ENCODE measurements around the gene RP9.
A peak's percentile ranks its signal among the peaks of the same experiment; 100 is the strongest.

RP9 gene

GRCh38 chr7:33055158-33055557 is 54.0 kb downstream of the RP9 start:
- no peak for TF ChIP-seq CTCF (IDR thresholded peaks at IDR 0.05)

GRCh38 chr7:33054261-33054964 is 54.8 kb downstream of the RP9 start:
- Histone ChIP-seq H2AFZ (no peak overlapping the region), H3K4me2 (ENCODE audit: low read length) (no peak overlapping the region), H3K36me3 (ENCODE audit: control insufficient read depth, insufficient read depth, low read length) (no peaks in the 10 kb centered on the region), H3K4me3 (ENCODE audit: low read depth, low read length) (no peak overlapping the region), H3K9me3 (ENCODE audit: control insufficient read depth, low read length) (no peaks in the 10 kb centered on the region), H3K4me1 (peaks cover 6% of the 10 kb centered on the region), H3K79me2 (peaks cover 49% of the 10 kb centered on the region), H3K27ac (no peak overlapping the region), H3K9ac (no peak overlapping the region), H3K27me3 (ENCODE audit: control insufficient read depth, insufficient read depth, low read length) (no peaks in the 10 kb centered on the region)
- TF ChIP-seq CTCF (IDR thresholded peaks at IDR 0.05): no peak

More at GRCh38 chr7:33055158-33055557, 54.0 kb downstream of the RP9 start:
- peaks cover 56% of the 10 kb centered on the region for H3K79me2 ChIP-seq
- H3K36me3 ChIP-seq (ENCODE audit: control insufficient read depth, insufficient read depth, low read length): no peaks in the 10 kb centered on the region
- H3K4me3 ChIP-seq (ENCODE audit: low read depth, low read length): no peak overlapping the region
- H3K4me1 ChIP-seq: peaks cover 6% of the 10 kb centered on the region
- H3K9me3 ChIP-seq (ENCODE audit: control insufficient read depth, low read length): no peaks in the 10 kb centered on the region
- H2AFZ ChIP-seq: no peak overlapping the region
- H3K4me2 ChIP-seq (ENCODE audit: low read length): no peak overlapping the region
- no peak overlapping the region for H3K9ac ChIP-seq
- no peaks in the 10 kb centered on the region for H3K27me3 ChIP-seq (ENCODE audit: control insufficient read depth, insufficient read depth, low read length)
- H3K27ac ChIP-seq: no peak overlapping the region

GRCh38 chr7:33053721-33054120 is 55.5 kb downstream of the RP9 start:
- H3K4me3 ChIP-seq (ENCODE audit: low read depth, low read length): no peak overlapping the region
- no peak overlapping the region for H3K27ac ChIP-seq

GRCh38 chr7:33050535-33051318 is 58.5 kb downstream of the RP9 start:
- Histone ChIP-seq H3K9me3 (ENCODE audit: control insufficient read depth, low read length) (no peaks in the 10 kb centered on the region), H3K79me2 (peaks cover 30% of the 10 kb centered on the region), H3K27me3 (ENCODE audit: control insufficient read depth, insufficient read depth, low read length) (no peaks in the 10 kb centered on the region), H3K4me1 (peaks cover 6% of the 10 kb centered on the region), H3K9ac (no peak overlapping the region), H2AFZ (no peak overlapping the region), H3K4me2 (ENCODE audit: low read length) (peak overlapping the region; percentile 1), H3K4me3 (ENCODE audit: low read depth, low read length) (no peak overlapping the region), H3K36me3 (ENCODE audit: control insufficient read depth, insufficient read depth, low read length) (no peaks in the 10 kb centered on the region), H3K27ac (no peak overlapping the region)
- peak; percentile 45 for TF ChIP-seq CTCF (IDR thresholded peaks at IDR 0.05)

More at GRCh38 chr7:33053721-33054120, 55.5 kb downstream of the RP9 start:
- Histone ChIP-seq H3K9ac (no peak overlapping the region), H3K4me1 (peaks cover 6% of the 10 kb centered on the region), H3K27me3 (ENCODE audit: control insufficient read depth, insufficient read depth, low read length) (no peaks in the 10 kb centered on the region), H3K4me2 (ENCODE audit: low read length) (no peak overlapping the region), H3K79me2 (peaks cover 44% of the 10 kb centered on the region), H2AFZ (no peak overlapping the region), H3K9me3 (ENCODE audit: control insufficient read depth, low read length) (no peaks in the 10 kb centered on the region), H3K36me3 (ENCODE audit: control insufficient read depth, insufficient read depth, low read length) (no peaks in the 10 kb centered on the region)
- no peak for TF ChIP-seq CTCF (IDR thresholded peaks at IDR 0.05)
